Ovary (tissue), 9 donors: ENCODE results near the gene ABCA8. TPM values are rescaled to one million over a fixed set of nuclear protein-coding genes. Genes with fewer than 3 reads are reported as not detected.

Source experiments
- DNase-seq, 5 donors: peaks; one replicate each; pipeline ENCODE4 v3.0.0-alpha.2; 2019 to 2020
- H3K27ac ChIP-seq, 2 donors: fragments of 200-600 bp; one replicate each; pipeline versions ENCODE4 v1.5.1 to v1.8.0; 2019 to 2022
- H3K27me3 ChIP-seq: fragments of 200-600 bp; one replicate; pipeline ENCODE4 v1.8.0; 2022
- H3K36me3 ChIP-seq: fragments of 200-600 bp; sonication (generic); one replicate; pipeline ENCODE4 v1.5.1; 2019
- H3K4me1 ChIP-seq: one replicate; pipeline ENCODE4 v1.8.1; 2013; ENCODE audit warnings: mild to moderate bottlenecking, moderate library complexity; ENCODE audit not compliant: insufficient read depth
- H3K4me3 ChIP-seq: fragments of 200-600 bp; sonication (generic); one replicate; pipeline ENCODE4 v1.5.1; 2017
- H3K9me3 ChIP-seq, 2 donors: fragments of 200-600 bp in 1 of 2; sonication (generic) in 1 of 2; one replicate each; pipeline versions ENCODE4 v1.5.1 to v1.8.1; 2013 to 2019; ENCODE audit warnings: mild to moderate bottlenecking in 1 of 2, moderate library complexity in 1 of 2
- EP300 ChIP-seq: sonication (generic); formaldehyde crosslinking; IDR thresholded peaks from one replicate; pipeline ENCODE4 v1.6.1; 2017; ENCODE audit warnings: antibody characterized with exemption
- POLR2A ChIP-seq: fragments of 450-650 bp; IDR thresholded peaks from one replicate; pipeline ENCODE4 v1.6.1; 2017; ENCODE audit warnings: antibody characterized with exemption, mild to moderate bottlenecking, moderate library complexity
- WGBS, 3 donors: extraction: QIAGEN DNeasy Blood & Tissue Kit in 1 of 3; methylation state at CpG; one replicate each; pipeline versions ENCODE4 v1.1.5 to v1.1.7; 2013 to 2017; 5-methylcytosine and 5-hydroxymethylcytosine counted together
- intact Hi-C, 4 donors: fragments of 100-400 bp; cut with DNase I; formaldehyde crosslinking; loops; one replicate each; pipeline versions ENCODE4 v1.11.0 to v1.15.1; 2022 to 2023
- polyA plus RNA-seq, 2 donors: library from polyadenylated mRNA; stranded (reverse); fragments of 200-250 nt in 1 of 2; fragments of 350-450 nt in 1 of 2; fragmentation: Illumina TruSeq in 1 of 2; extraction: RNeasy Lipid Tissue Mini Kit (QIAGEN cat#74804) in 1 of 2; gene quantifications; one replicate each; pipeline ENCODE4 v1.2.3, GENCODE V29; 2013 to 2014
- total RNA-seq, 7 donors: library from RNA; depleted of rRNA in 2 of 7; stranded (reverse); fragments of >200 nt in 2 of 7; fragmentation: NEBNext Ultra II Directional in 3 of 7; extraction: Animal tissue kit (Norgen Biotek cat#: 25700) in 3 of 7; gene quantifications; one replicate each; pipeline versions ENCODE4 v1.1.0 to v1.2.4, GENCODE V29; 2016 to 2023
- TF ChIP-seq, protein P1 (sequence below), 3 donors: fragments of 450-650 bp in 2 of 3; fragments of 200-600 bp in 1 of 3; IDR thresholded peaks; one replicate each; pipeline versions ENCODE4 v1.5.1 to v1.8.0; 2016 to 2022; ENCODE audit warnings: antibody characterized with exemption in 3 of 3, mild to moderate bottlenecking in 1 of 3
- donor health status: DM: no; HTN: no; CAD: no; lungs with moderate emphysema.
- donor health status: DM: no; HTN: no; CAD: no.
- donor health status: Bipolar disorder and iron deficiency.
- donor health status: DM: yes; HTN: yes; CAD: no.
- donor health status: DM: no; HTN: no; CAD: no.
- donor health status: DM: yes; HTN: yes; CAD: no.

The ABCA8 gene
- total and polyA plus RNA-seq, 9 donors: 69.2 to 218 (median 98.5) TPM

DNA sequence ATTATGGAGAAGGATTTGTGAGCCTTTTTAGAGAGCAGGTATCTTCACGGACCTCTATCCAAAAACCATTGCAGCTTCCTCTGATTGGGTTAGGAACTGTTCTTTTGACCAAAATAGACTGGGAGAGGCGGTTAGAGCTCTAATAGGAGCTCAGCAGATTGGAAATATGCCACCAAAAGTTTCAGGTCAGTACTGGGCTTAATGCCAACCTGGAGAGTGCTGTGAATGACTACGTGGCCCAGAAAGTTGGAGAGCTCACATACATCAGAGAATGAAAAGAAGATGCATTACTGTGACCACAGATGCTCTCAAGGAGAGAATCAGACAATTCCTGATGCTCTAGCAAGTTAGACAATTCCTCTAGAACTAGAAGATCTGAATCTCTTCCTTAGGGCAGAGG lies 86.5 kb downstream of the ABCA8 start:
- Histone ChIP-seq H3K27ac (no peak overlapping the region), H3K36me3 (no peaks in the 10 kb centered on the region), H3K9me3 (no peaks in the 10 kb centered on the region), H3K4me3 (no peak overlapping the region), H3K4me1 (peaks cover 5% of the 10 kb centered on the region), H3K27me3 (no peaks in the 10 kb centered on the region)
- 36 to 49% (median 46%) methylated on average over 3 of the region's 3 CpGs for WGBS, 3 donors
- intact Hi-C loops: no loop called here
- no peak for DNase-seq
- no peak for TF ChIP-seq POLR2A
- TF ChIP-seq, protein P1, sequence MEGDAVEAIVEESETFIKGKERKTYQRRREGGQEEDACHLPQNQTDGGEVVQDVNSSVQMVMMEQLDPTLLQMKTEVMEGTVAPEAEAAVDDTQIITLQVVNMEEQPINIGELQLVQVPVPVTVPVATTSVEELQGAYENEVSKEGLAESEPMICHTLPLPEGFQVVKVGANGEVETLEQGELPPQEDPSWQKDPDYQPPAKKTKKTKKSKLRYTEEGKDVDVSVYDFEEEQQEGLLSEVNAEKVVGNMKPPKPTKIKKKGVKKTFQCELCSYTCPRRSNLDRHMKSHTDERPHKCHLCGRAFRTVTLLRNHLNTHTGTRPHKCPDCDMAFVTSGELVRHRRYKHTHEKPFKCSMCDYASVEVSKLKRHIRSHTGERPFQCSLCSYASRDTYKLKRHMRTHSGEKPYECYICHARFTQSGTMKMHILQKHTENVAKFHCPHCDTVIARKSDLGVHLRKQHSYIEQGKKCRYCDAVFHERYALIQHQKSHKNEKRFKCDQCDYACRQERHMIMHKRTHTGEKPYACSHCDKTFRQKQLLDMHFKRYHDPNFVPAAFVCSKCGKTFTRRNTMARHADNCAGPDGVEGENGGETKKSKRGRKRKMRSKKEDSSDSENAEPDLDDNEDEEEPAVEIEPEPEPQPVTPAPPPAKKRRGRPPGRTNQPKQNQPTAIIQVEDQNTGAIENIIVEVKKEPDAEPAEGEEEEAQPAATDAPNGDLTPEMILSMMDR (IDR thresholded peaks at IDR 0.05): no peak
- TF ChIP-seq EP300: no peak

DNA sequence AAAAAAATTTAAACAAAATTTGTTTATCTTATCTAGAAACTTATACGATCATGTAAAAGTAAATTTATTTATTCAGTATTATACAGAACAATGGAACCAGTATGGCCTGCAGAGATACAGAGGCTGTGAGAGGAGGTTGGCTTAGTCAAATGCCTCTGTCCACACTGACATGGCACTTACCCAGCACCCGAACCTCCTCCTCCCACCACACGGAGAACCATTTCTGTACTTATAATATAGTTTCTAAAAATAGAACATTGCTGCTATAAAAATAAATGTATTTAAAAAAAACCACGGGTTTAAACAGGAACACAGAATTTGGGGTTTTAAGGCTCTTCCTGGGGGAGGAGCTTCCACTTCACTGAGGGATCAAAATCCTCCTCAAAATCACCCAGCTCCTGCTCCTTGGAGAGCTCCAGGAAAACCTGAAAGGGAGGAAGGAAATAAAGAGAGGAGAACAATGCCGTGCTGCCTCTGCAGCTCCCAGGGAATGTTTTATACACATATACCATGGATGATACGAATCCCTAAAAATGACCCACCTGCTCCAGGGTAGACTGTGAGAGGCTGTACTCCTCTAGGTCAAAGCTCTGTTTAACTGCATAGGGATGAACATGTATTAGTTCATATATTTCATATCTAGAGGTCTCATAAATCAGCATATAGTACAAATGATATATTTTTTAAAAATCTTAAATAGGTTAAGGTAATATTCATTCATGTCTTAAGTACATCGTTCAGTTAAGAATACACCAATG lies 87.3 kb downstream of the ABCA8 start:
- Histone ChIP-seq H3K36me3 (no peaks in the 10 kb centered on the region), H3K9me3 (no peaks in the 10 kb centered on the region), H3K27ac (no peak overlapping the region), H3K4me3 (no peak overlapping the region), H3K27me3 (no peaks in the 10 kb centered on the region), H3K4me1 (peaks cover 5% of the 10 kb centered on the region)
- WGBS, 3 donors: 60 to 65% (median 63%) methylated on average over 7 of the region's 7 CpGs
- intact Hi-C loops: no loop called here
- no peak for TF ChIP-seq EP300
- no peak for TF ChIP-seq POLR2A
- TF ChIP-seq, protein P1 (IDR thresholded peaks at IDR 0.05): no peak
- no peak for DNase-seq

DNA sequence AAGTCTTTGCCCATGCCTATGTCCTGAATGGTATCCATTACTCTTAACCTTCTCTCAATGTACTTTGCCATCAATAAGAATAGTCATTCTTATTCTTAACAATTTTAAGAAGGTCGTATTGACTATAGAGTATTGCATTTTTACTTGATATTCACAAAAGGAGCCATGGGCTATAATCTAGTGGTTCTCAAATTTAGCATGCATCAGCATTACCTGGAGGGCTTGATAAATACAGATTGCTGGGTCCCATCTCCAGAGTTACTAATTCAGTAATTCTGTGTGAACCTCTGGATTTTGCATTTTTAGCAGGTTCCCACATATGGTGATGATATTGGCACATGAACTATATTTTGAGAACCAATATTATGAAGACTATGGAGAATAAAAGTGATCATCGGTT lies 89.6 kb downstream of the ABCA8 start:
- TF ChIP-seq, protein P1 (IDR thresholded peaks at IDR 0.05): no peak
- TF ChIP-seq POLR2A (no peak), EP300 (no peak)
- H3K27ac ChIP-seq: no peak overlapping the region
- H3K4me3 ChIP-seq: no peak overlapping the region
- peaks cover 5% of the 10 kb centered on the region for H3K4me1 ChIP-seq
- H3K9me3 ChIP-seq: no peaks in the 10 kb centered on the region
- no peak for DNase-seq
- intact Hi-C loops: no loop called here
- no peaks in the 10 kb centered on the region for H3K27me3 ChIP-seq
- H3K36me3 ChIP-seq: no peaks in the 10 kb centered on the region
- WGBS, 3 donors: 91 to 95% (median 94%) methylated on average over 2 of the region's 2 CpGs

DNA sequence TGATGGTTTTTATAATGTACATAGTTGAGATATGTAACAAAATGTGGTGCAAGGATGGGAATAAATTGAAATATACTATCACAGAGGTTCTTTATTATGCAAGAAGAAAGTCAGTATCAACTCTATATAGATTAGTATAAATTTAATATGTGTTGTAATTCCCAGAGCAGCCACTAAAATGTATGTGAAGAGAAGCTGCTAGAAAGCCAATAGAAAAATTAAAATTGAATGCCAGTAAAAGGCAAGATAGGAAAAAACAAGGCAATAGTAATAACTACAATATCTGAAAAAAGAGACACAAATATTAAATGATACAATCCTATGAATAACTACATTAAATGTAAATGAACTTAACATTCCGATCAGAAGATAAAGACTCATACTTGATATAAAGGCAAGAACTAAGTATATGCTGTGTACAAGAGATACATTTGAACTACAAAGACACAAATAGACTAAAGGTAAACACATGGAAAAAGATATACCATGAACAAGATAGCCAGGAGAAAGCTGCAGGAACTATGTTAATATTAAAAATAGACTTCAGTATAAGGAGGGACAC lies 92.0 kb downstream of the ABCA8 start:
- Histone ChIP-seq H3K36me3 (no peaks in the 10 kb centered on the region), H3K4me3 (no peak overlapping the region), H3K9me3 (no peaks in the 10 kb centered on the region), H3K4me1 (no peaks in the 10 kb centered on the region), H3K27me3 (no peaks in the 10 kb centered on the region), H3K27ac (no peak overlapping the region)
- TF ChIP-seq, protein P1 (IDR thresholded peaks at IDR 0.05): no peak
- TF ChIP-seq POLR2A (no peak), EP300 (no peak)
- 97 to 99% (median 98%) methylated on average over 1 of the region's 1 CpG for WGBS, 3 donors
- DNase-seq: no peak
- intact Hi-C loops: no loop called here
